CD14-positive monocyte (primary cell): ENCODE results near the gene ABCC5. TPM values are rescaled to one million over a fixed set of nuclear protein-coding genes. Genes with fewer than 3 reads are reported as not detected.

ENCODE experiments used
- DNase-seq, 3 donors: peaks; one replicate each; pipeline ENCODE4 v3.0.0-alpha.2; 2011 to 2022
- H2AFZ ChIP-seq: 2 replicates; pipeline ENCODE4 v1.6.0; 2012; ENCODE audit warnings: mild to moderate bottlenecking, low read depth, low read length, inconsistent platforms; ENCODE audit not compliant: insufficient read depth, poor library complexity, severe bottlenecking
- H3K27ac ChIP-seq, 2 donors: 1 replicate in 1 of 2; 2 replicates in 1 of 2; pipeline ENCODE4 v1.5.1; 2012 to 2013; ENCODE audit warnings: low read length in 2 of 2, control low read depth in 1 of 2, inconsistent platforms in 1 of 2, low read depth in 1 of 2, mild to moderate bottlenecking in 1 of 2
- H3K27me3 ChIP-seq, 2 donors: one replicate each; pipeline versions ENCODE4 v1.6.0 to v1.6.1; 2011 to 2013; ENCODE audit warnings: low read length in 2 of 2; ENCODE audit not compliant: control insufficient read depth in 2 of 2, insufficient read depth in 2 of 2
- H3K36me3 ChIP-seq, 2 donors: replicated peaks in 1 of 2; 1 replicate in 1 of 2; 2 replicates in 1 of 2; pipeline versions ENCODE4 v1.5.1 to v1.6.1; 2012 to 2013; ENCODE audit warnings: low read length in 2 of 2, control low read depth in 1 of 2, inconsistent platforms in 1 of 2, mild to moderate bottlenecking in 1 of 2; ENCODE audit not compliant: insufficient read depth in 2 of 2, control insufficient read depth in 1 of 2
- H3K4me1 ChIP-seq, 2 donors: 1 replicate in 1 of 2; 2 replicates in 1 of 2; pipeline versions ENCODE4 v1.5.1 to v1.6.1; 2012 to 2013; ENCODE audit warnings: low read length in 2 of 2, control low read depth in 1 of 2, inconsistent platforms in 1 of 2, mild to moderate bottlenecking in 1 of 2, moderate library complexity in 1 of 2; ENCODE audit not compliant: insufficient read depth in 2 of 2, control insufficient read depth in 1 of 2
- H3K4me2 ChIP-seq: replicated peaks from 2 replicates; pipeline ENCODE3; 2012; ENCODE audit warnings: low read length, moderate library complexity, mild to moderate bottlenecking; ENCODE audit not compliant: poor library complexity, severe bottlenecking; ENCODE audit errors: extremely low read depth
- H3K4me3 ChIP-seq, 3 experiments: fragments of 200-600 bp in 1 of 3; sonication (generic) in 1 of 3; replicated peaks in 1 of 3; 1 replicate in 2 of 3; 2 replicates in 1 of 3; pipeline ENCODE4 v1.5.1; 2011 to 2013; ENCODE audit warnings: low read length in 3 of 3, mild to moderate bottlenecking in 3 of 3, control low read depth in 2 of 3, low read depth in 2 of 3, inconsistent platforms in 1 of 3, moderate library complexity in 1 of 3
- H3K79me2 ChIP-seq: 2 replicates; pipeline ENCODE4 v1.6.0; 2012; ENCODE audit warnings: mild to moderate bottlenecking, control low read depth, inconsistent platforms, low read length, moderate library complexity; ENCODE audit not compliant: insufficient read depth
- H3K9ac ChIP-seq: 2 replicates; pipeline ENCODE4 v1.6.0; 2017; ENCODE audit warnings: low read length, mild to moderate bottlenecking; ENCODE audit not compliant: insufficient read depth, poor library complexity, severe bottlenecking
- H3K9me3 ChIP-seq, 2 donors: replicated peaks in 1 of 2; 1 replicate in 1 of 2; 2 replicates in 1 of 2; pipeline versions ENCODE4 v1.5.1 to v1.6.1; 2012 to 2013; ENCODE audit warnings: low read length in 2 of 2, control low read depth in 1 of 2; ENCODE audit not compliant: control insufficient read depth in 1 of 2, insufficient read depth in 1 of 2
- H4K20me1 ChIP-seq: 2 replicates; pipeline ENCODE4 v1.6.0; 2012; ENCODE audit warnings: mild to moderate bottlenecking, low read length, control low read depth, moderate library complexity; ENCODE audit not compliant: insufficient read depth
- H3K27ac Mint-ChIP-seq, 7 donors: one replicate each; pipeline ENCODE4 v1.8.0; 2020; ENCODE audit warnings: mild to moderate bottlenecking in 7 of 7, mixed read lengths in 7 of 7, moderate library complexity in 6 of 7, inconsistent platforms in 2 of 7
- H3K27me3 Mint-ChIP-seq, 3 donors: one replicate each; pipeline ENCODE4 v1.8.0; 2021 to 2022; ENCODE audit warnings: low read depth in 3 of 3, mild to moderate bottlenecking in 3 of 3, mixed read lengths in 3 of 3, moderate library complexity in 3 of 3, inconsistent platforms in 1 of 3
- H3K36me3 Mint-ChIP-seq, 2 donors: one replicate each; pipeline ENCODE4 v1.8.0; 2020; ENCODE audit warnings: mixed read lengths in 2 of 2, inconsistent platforms in 1 of 2, mild to moderate bottlenecking in 1 of 2
- H3K4me1 Mint-ChIP-seq: one replicate; pipeline ENCODE4 v1.8.0; 2020; ENCODE audit warnings: mild to moderate bottlenecking, mixed read lengths
- H3K4me3 Mint-ChIP-seq, 2 donors: one replicate each; pipeline ENCODE4 v1.8.0; 2020; ENCODE audit warnings: mild to moderate bottlenecking in 2 of 2, mixed read lengths in 2 of 2, moderate library complexity in 1 of 2
- H3K9me3 Mint-ChIP-seq, 7 donors: one replicate each; pipeline ENCODE4 v1.8.0; 2020 to 2022; ENCODE audit warnings: mixed read lengths in 7 of 7, mild to moderate bottlenecking in 6 of 7, moderate library complexity in 6 of 7, inconsistent platforms in 2 of 7
- CTCF ChIP-seq: fragments of 200-600 bp; IDR thresholded peaks from one replicate; pipeline ENCODE4 v1.8.0; 2022; ENCODE audit warnings: antibody characterized with exemption, mild to moderate bottlenecking
- WGBS: methylation state at CpG from one replicate; pipeline ENCODE4 v1.1.5; 2013; ENCODE audit warnings: missing lambda C conversion rate; ENCODE audit not compliant: insufficient coverage; 5-methylcytosine and 5-hydroxymethylcytosine counted together
- intact Hi-C, 2 donors: fragments of 100-400 bp; cut with micrococcal nuclease; formaldehyde crosslinking; loops; one replicate each; pipeline versions ENCODE4 v1.15.0 to v1.15.1; 2023
- polyA plus RNA-seq, 3 donors: library from polyadenylated mRNA; depleted of rRNA in 1 of 3; unstranded in 2 of 3; stranded (reverse) in 1 of 3; fragments of 300-500 nt in 2 of 3; fragments of >200 nt in 1 of 3; fragmentation: Illumina TruSeq in 2 of 3; gene quantifications; 1 replicate in 2 of 3; 2 replicates in 1 of 3; pipeline ENCODE4 v1.2.3, GENCODE V29; 2012 to 2021

ABCC5 gene
- polyA plus RNA-seq, 3 donors = 6.2 to 30.9 (median 7.7) TPM

GRCh38 chr3:184005941-184006507 is 11.7 kb downstream of the ABCC5 start:
- no peaks in the 10 kb centered on the region for H4K20me1 ChIP-seq
- no peak overlapping the region for H3K27ac ChIP-seq
- 0% methylated on average over 7 of the region's 11 CpGs for WGBS
- TF ChIP-seq CTCF = no peak
- H3K4me3 ChIP-seq = peak overlapping the region; percentile 13 to 58 (median 20)
- peak in 2 of 3 donors; percentile 18 to 33 for DNase-seq
- H3K9ac ChIP-seq = no peak overlapping the region
- Mint-ChIP-seq H3K36me3 (peaks cover 28 to 33% of the 10 kb centered on the region in 2 donors), H3K4me3 (peak overlapping the region; percentile 66 to 92), H3K27me3 (no peaks in the 10 kb centered on the region), H3K9me3 (peaks cover 0 to 2% (median 0%) of the 10 kb centered on the region in 7 donors), H3K4me1 (peaks cover 30% of the 10 kb centered on the region), H3K27ac (peak overlapping the region in 6 of 7 donors; percentile 51 to 87 (median 74))
- peaks cover 3% of the 10 kb centered on the region for H3K79me2 ChIP-seq
- no peaks in the 10 kb centered on the region for H3K9me3 ChIP-seq
- no peaks in the 10 kb centered on the region for H3K27me3 ChIP-seq
- H3K4me2 ChIP-seq = peak overlapping the region; percentile 64
- intact Hi-C loops = no loop called here
- H2AFZ ChIP-seq = peak overlapping the region; percentile 51
- H3K4me1 ChIP-seq = peaks cover 32 to 35% of the 10 kb centered on the region in 2 donors
- peaks cover 0 to 17% of the 10 kb centered on the region in 2 donors for H3K36me3 ChIP-seq

- Histone ChIP-seq H3K9ac (no peak overlapping the region), H3K27me3 (no peaks in the 10 kb centered on the region), H3K4me1 (peaks cover 32 to 35% of the 10 kb centered on the region in 2 donors), H3K79me2 (peaks cover 3% of the 10 kb centered on the region), H2AFZ (no peak overlapping the region), H3K4me2 (no peak overlapping the region), H3K9me3 (no peaks in the 10 kb centered on the region), H4K20me1 (no peaks in the 10 kb centered on the region), H3K4me3 (no peak overlapping the region), H3K36me3 (peaks cover 0 to 7% of the 10 kb centered on the region in 2 donors), H3K27ac (no peak overlapping the region)
- WGBS = no CpG with 5 or more reads among the region's 2 CpGs
- TF ChIP-seq CTCF = no peak
- Mint-ChIP-seq H3K27ac (no peak overlapping the region), H3K4me1 (peaks cover 30% of the 10 kb centered on the region), H3K9me3 (peaks cover 0 to 2% (median 0%) of the 10 kb centered on the region in 7 donors), H3K27me3 (no peaks in the 10 kb centered on the region), H3K4me3 (no peak overlapping the region), H3K36me3 (peaks cover 15 to 25% of the 10 kb centered on the region in 2 donors)
- intact Hi-C loops = no loop called here
- no peak for DNase-seq
These were observed 13.2 kb downstream of the ABCC5 start for GRCh38 chr3:184004476-184004875.
